ENCODE measurements around the gene PHLPP2.

PHLPP2 gene

DNA sequence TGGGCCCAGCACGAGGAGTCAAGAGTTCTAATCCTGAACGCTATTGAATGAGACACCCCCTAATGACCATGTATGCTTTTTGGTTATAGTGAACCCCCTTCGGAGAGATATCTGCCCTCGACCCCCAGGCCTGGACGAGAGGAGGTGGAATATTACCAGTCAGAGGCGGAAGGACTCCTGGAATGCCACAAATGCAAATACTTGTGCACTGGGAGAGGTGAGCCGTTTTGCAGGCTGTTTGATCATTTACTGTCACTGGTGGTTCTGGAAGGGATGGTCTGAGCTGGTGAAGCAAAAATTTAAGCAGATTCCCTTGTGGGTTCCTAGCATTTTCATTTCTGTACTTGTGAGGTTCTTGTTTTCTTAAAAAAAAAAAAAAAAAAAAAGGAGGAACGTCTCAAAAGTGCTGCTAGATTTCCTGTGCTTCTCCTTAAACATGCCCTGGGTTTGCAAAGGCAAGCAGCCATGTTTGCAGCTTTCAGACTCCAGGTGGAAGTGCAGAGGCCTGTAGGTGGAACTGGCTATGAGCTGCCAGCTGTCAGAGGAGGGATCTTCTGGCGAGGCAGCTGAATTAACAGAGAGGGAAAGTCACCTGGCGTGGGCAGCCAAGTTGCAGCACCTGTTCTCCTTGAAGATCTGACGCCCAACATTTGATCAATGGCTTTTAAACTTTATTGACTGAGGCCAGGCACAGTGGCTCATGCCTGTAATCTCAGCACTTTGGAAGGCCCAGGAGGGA, 95.1 kb downstream of the PHLPP2 start:
- Histone ChIP-seq H3K18ac (ENCODE audit: low read length) (no peak overlapping the region), H3K4me1 (ENCODE audit: control insufficient read depth in 1 of 2, insufficient read depth in 2 of 2, low read length in 2 of 2) (peaks cover 14 to 15% of the 10 kb centered on the region in 2 experiments), H2AK5ac (ENCODE audit: low read length) (no peak overlapping the region), H3K9me3 (ENCODE audit: insufficient read depth, low read depth, low read length) (no peaks in the 10 kb centered on the region), H3K79me1 (ENCODE audit: low read length) (peaks cover 9% of the 10 kb centered on the region), H3K27me3 (ENCODE audit: insufficient read depth, low read length) (no peaks in the 10 kb centered on the region), H4K8ac (ENCODE audit: low read depth, low read length) (peak overlapping the region; percentile 69), H4K91ac (ENCODE audit: low read depth, low read length) (peak overlapping the region; percentile 49), H3K27ac (ENCODE audit: low read depth, low read length) (peak overlapping the region; percentile 65), H4K12ac (ENCODE audit: low read depth, low read length) (no peak overlapping the region), H2BK12ac (ENCODE audit: low read length) (peak overlapping the region; percentile 67), H3K23ac (ENCODE audit: low read length) (no peak overlapping the region), H3K4me2 (ENCODE audit: low read length) (peak overlapping the region; percentile 41), H3K36me3 (ENCODE audit: control insufficient read depth in 1 of 2, insufficient read depth in 2 of 2, low read length in 2 of 2) (peaks cover 8 to 11% of the 10 kb centered on the region in 2 experiments), H3K4ac (ENCODE audit: low read depth, low read length) (no peak overlapping the region), H2BK120ac (ENCODE audit: insufficient read depth, low read length, poor library complexity) (peak overlapping the region; percentile 75), H3K14ac (ENCODE audit: low read length) (peak overlapping the region; percentile 34), H2AFZ (ENCODE audit: insufficient read depth, low read length, poor library complexity) (no peak overlapping the region), H3K9ac (ENCODE audit: low read length) (no peak overlapping the region), H2BK5ac (ENCODE audit: low read depth, low read length, poor library complexity) (peak overlapping the region; percentile 58), H3K79me2 (ENCODE audit: control insufficient read depth, insufficient read depth, low read length, poor library complexity) (peaks cover 5% of the 10 kb centered on the region), H3K4me3 (ENCODE audit: low read depth, low read length) (no peak overlapping the region)
- no CpG with 5 or more reads among the region's 11 CpGs for WGBS (ENCODE audit: extremely low coverage, insufficient coverage, insufficient read length)
- DNase-seq, result peak in 1 of 2 donors; percentile 45

GRCh38 chr16:71628810-71629209, 95.7 kb downstream of the PHLPP2 start:
- Histone ChIP-seq H3K27ac (ENCODE audit: low read depth, low read length) (peak overlapping the region; percentile 65), H2AFZ (ENCODE audit: insufficient read depth, low read length, poor library complexity) (no peak overlapping the region), H2BK5ac (ENCODE audit: low read depth, low read length, poor library complexity) (peak overlapping the region; percentile 58), H3K14ac (ENCODE audit: low read length) (peak overlapping the region; percentile 34), H2BK12ac (ENCODE audit: low read length) (no peak overlapping the region), H3K9ac (ENCODE audit: low read length) (no peak overlapping the region), H3K27me3 (ENCODE audit: insufficient read depth, low read length) (no peaks in the 10 kb centered on the region), H3K79me2 (ENCODE audit: control insufficient read depth, insufficient read depth, low read length, poor library complexity) (peaks cover 5% of the 10 kb centered on the region), H4K12ac (ENCODE audit: low read depth, low read length) (no peak overlapping the region), H3K4me3 (ENCODE audit: low read depth, low read length) (no peak overlapping the region), H3K23ac (ENCODE audit: low read length) (no peak overlapping the region), H3K79me1 (ENCODE audit: low read length) (peaks cover 9% of the 10 kb centered on the region), H3K36me3 (ENCODE audit: control insufficient read depth in 1 of 2, insufficient read depth in 2 of 2, low read length in 2 of 2) (peaks cover 2 to 5% of the 10 kb centered on the region in 2 experiments), H3K4ac (ENCODE audit: low read depth, low read length) (no peak overlapping the region), H3K4me2 (ENCODE audit: low read length) (peak overlapping the region; percentile 41), H2AK5ac (ENCODE audit: low read length) (no peak overlapping the region), H3K9me3 (ENCODE audit: insufficient read depth, low read depth, low read length) (no peaks in the 10 kb centered on the region), H2BK120ac (ENCODE audit: insufficient read depth, low read length, poor library complexity) (no peak overlapping the region), H4K91ac (ENCODE audit: low read depth, low read length) (peak overlapping the region; percentile 53), H3K4me1 (ENCODE audit: control insufficient read depth in 1 of 2, insufficient read depth in 2 of 2, low read length in 2 of 2) (peaks cover 14 to 15% of the 10 kb centered on the region in 2 experiments), H3K18ac (ENCODE audit: low read length) (peak overlapping the region; percentile 35), H4K8ac (ENCODE audit: low read depth, low read length) (peak overlapping the region; percentile 83)
- peak in 1 of 2 donors; percentile 25 for DNase-seq
- no CpG with 5 or more reads among the region's 5 CpGs for WGBS (ENCODE audit: extremely low coverage, insufficient coverage, insufficient read length)

DNA sequence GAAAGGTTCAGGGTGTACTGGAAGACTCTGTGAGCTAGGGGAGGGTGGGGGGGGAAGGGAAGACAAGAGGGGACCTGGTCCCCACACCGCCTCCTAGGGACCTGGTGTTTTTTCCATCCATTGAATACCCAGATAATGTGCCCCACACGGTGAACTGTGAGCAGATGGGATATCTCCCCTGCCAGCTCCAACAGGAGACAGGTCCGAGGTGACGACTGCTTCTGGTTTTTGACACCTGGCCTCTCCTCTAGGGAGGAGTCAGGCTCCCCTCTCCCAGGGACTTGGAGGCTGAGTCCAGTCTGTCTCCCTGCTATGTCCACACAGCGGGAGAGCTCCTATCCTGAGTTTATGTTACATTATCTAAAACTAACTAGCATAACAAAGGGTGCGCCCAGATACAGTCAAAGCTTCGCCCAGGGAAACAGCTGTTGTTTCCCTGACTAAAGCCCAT, 96.7 kb downstream of the PHLPP2 start:
- peaks cover 5% of the 10 kb centered on the region for H3K79me2 ChIP-seq (ENCODE audit: control insufficient read depth, insufficient read depth, low read length, poor library complexity)
- H3K14ac ChIP-seq (ENCODE audit: low read length), result no peak overlapping the region
- H2AK5ac ChIP-seq (ENCODE audit: low read length), result no peak overlapping the region
- H3K18ac ChIP-seq (ENCODE audit: low read length), result no peak overlapping the region
- H3K9ac ChIP-seq (ENCODE audit: low read length), result no peak overlapping the region
- no peak for DNase-seq
- no peak overlapping the region for H4K8ac ChIP-seq (ENCODE audit: low read depth, low read length)
- no peaks in the 10 kb centered on the region for H3K9me3 ChIP-seq (ENCODE audit: insufficient read depth, low read depth, low read length)
- no peak overlapping the region for H2BK12ac ChIP-seq (ENCODE audit: low read length)
- no peak overlapping the region for H3K23ac ChIP-seq (ENCODE audit: low read length)
- H3K79me1 ChIP-seq (ENCODE audit: low read length), result peaks cover 9% of the 10 kb centered on the region
- no peak overlapping the region for H2AFZ ChIP-seq (ENCODE audit: insufficient read depth, low read length, poor library complexity)
- no peak overlapping the region for H3K4ac ChIP-seq (ENCODE audit: low read depth, low read length)
- no peaks in the 10 kb centered on the region for H3K27me3 ChIP-seq (ENCODE audit: insufficient read depth, low read length)
- H3K4me2 ChIP-seq (ENCODE audit: low read length), result no peak overlapping the region
- no peak overlapping the region for H4K12ac ChIP-seq (ENCODE audit: low read depth, low read length)
- peak overlapping the region; percentile 19 for H4K91ac ChIP-seq (ENCODE audit: low read depth, low read length)
- H3K4me3 ChIP-seq (ENCODE audit: low read depth, low read length), result no peak overlapping the region
- no peak overlapping the region for H3K27ac ChIP-seq (ENCODE audit: low read depth, low read length)
- no peak overlapping the region for H2BK5ac ChIP-seq (ENCODE audit: low read depth, low read length, poor library complexity)
- peaks cover 14 to 15% of the 10 kb centered on the region in 2 experiments for H3K4me1 ChIP-seq (ENCODE audit: control insufficient read depth in 1 of 2, insufficient read depth in 2 of 2, low read length in 2 of 2)
- no peak overlapping the region for H2BK120ac ChIP-seq (ENCODE audit: insufficient read depth, low read length, poor library complexity)
- WGBS (ENCODE audit: extremely low coverage, insufficient coverage, insufficient read length), result no CpG with 5 or more reads among the region's 7 CpGs
- H3K36me3 ChIP-seq (ENCODE audit: control insufficient read depth in 1 of 2, insufficient read depth in 2 of 2, low read length in 2 of 2), result peaks cover 0 to 1% of the 10 kb centered on the region in 2 experiments

DNA sequence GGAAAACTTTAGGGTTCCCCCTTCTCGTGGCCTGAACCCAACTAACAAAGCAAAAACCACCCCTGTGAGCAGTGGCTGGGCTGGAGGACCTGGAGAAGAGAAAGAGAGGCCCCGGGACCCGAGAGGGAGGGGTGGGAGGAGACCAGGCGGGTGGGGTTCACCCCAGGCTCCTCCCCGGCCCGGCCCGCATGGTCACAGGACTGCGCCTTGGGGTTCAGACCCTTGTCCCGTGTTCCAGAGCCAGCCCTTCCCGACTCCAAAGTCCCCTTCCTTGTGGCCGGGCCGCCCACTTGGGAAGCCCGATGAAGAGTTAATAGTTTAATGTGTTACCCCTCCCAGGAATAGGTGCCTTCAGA, 97.7 kb downstream of the PHLPP2 start:
- H3K4me3 ChIP-seq (ENCODE audit: low read depth, low read length), result peak overlapping the region; percentile 89
- H4K12ac ChIP-seq (ENCODE audit: low read depth, low read length), result no peak overlapping the region
- H3K23ac ChIP-seq (ENCODE audit: low read length), result no peak overlapping the region
- no peak overlapping the region for H2BK5ac ChIP-seq (ENCODE audit: low read depth, low read length, poor library complexity)
- H3K9me3 ChIP-seq (ENCODE audit: insufficient read depth, low read depth, low read length), result no peaks in the 10 kb centered on the region
- H3K27ac ChIP-seq (ENCODE audit: low read depth, low read length), result no peak overlapping the region
- H3K18ac ChIP-seq (ENCODE audit: low read length), result peak overlapping the region; percentile 9
- H2AFZ ChIP-seq (ENCODE audit: insufficient read depth, low read length, poor library complexity), result no peak overlapping the region
- peaks cover 9% of the 10 kb centered on the region for H3K79me1 ChIP-seq (ENCODE audit: low read length)
- H3K27me3 ChIP-seq (ENCODE audit: insufficient read depth, low read length), result no peaks in the 10 kb centered on the region
- peak overlapping the region; percentile 73 for H4K8ac ChIP-seq (ENCODE audit: low read depth, low read length)
- H2BK12ac ChIP-seq (ENCODE audit: low read length), result no peak overlapping the region
- H2BK120ac ChIP-seq (ENCODE audit: insufficient read depth, low read length, poor library complexity), result peak overlapping the region; percentile 24
- peak overlapping the region; percentile 16 for H3K9ac ChIP-seq (ENCODE audit: low read length)
- no peak for DNase-seq
- WGBS (ENCODE audit: extremely low coverage, insufficient coverage, insufficient read length), result no CpG with 5 or more reads among the region's 13 CpGs
- peaks cover 0 to 1% of the 10 kb centered on the region in 2 experiments for H3K36me3 ChIP-seq (ENCODE audit: control insufficient read depth in 1 of 2, insufficient read depth in 2 of 2, low read length in 2 of 2)
- H3K79me2 ChIP-seq (ENCODE audit: control insufficient read depth, insufficient read depth, low read length, poor library complexity), result peaks cover 5% of the 10 kb centered on the region
- no peak overlapping the region for H4K91ac ChIP-seq (ENCODE audit: low read depth, low read length)
- H3K4me1 ChIP-seq (ENCODE audit: control insufficient read depth in 1 of 2, insufficient read depth in 2 of 2, low read length in 2 of 2), result peaks cover 14 to 15% of the 10 kb centered on the region in 2 experiments
- H2AK5ac ChIP-seq (ENCODE audit: low read length), result no peak overlapping the region
- H3K4me2 ChIP-seq (ENCODE audit: low read length), result peak overlapping the region; percentile 76
- peak overlapping the region; percentile 18 for H3K14ac ChIP-seq (ENCODE audit: low read length)
- peak overlapping the region; percentile 13 for H3K4ac ChIP-seq (ENCODE audit: low read depth, low read length)

Data from trophoblast cell (in vitro differentiated cells and primary cell).